T-cell (primary cell): Measurements from ENCODE around the gene ZBTB21. TPM values are rescaled to one million over a fixed set of nuclear protein-coding genes. Genes with fewer than 3 reads are reported as not detected.

Experiments
- ATAC-seq, 4 experiments: fragments of 200-7000 bp in 3 of 4; fragments of 150-1000 bp in 1 of 4; cut with Tn5 transposase; replicated peaks in 1 of 4; 1 replicate in 3 of 4; 2 replicates in 1 of 4; pipeline ENCODE4 v1.10.0; 2021; ENCODE audit warnings: moderate library complexity in 3 of 4, mild to moderate bottlenecking in 2 of 4, moderate number of reproducible peaks in 1 of 4
- CTCF ChIA-PET, 2 donors: fragments of 300-600 bp; sonication (Branson Sonifier 250); formaldehyde crosslinking; loops; one replicate each; lab custom pipeline; 2022; ENCODE audit warnings: antibody characterized with exemption in 2 of 2; lab: Charles Lee
- POLR2A ChIA-PET, 2 donors: fragments of 300-600 bp; sonication (Branson Sonifier 250); formaldehyde crosslinking; loops; one replicate each; lab custom pipeline; 2022; ENCODE audit warnings: antibody characterized with exemption in 2 of 2; lab: Charles Lee
- DNase-seq, 35 experiments: peaks; one replicate each; pipeline versions ENCODE4 v3.0.0 to v3.0.0-alpha.2; 2013 to 2023
- H3K27ac ChIP-seq: one replicate; pipeline ENCODE4 v1.5.1; 2013; ENCODE audit warnings: low read length
- H3K27me3 ChIP-seq, 2 experiments: replicated peaks in 1 of 2; 1 replicate in 1 of 2; 2 replicates in 1 of 2; pipeline versions ENCODE4 v1.6.1 to v1.7.0; 2013; ENCODE audit warnings: low read length in 1 of 2, mixed read lengths in 1 of 2; ENCODE audit not compliant: control insufficient read depth in 2 of 2, insufficient read depth in 2 of 2; ENCODE audit errors: extremely low read depth in 1 of 2
- H3K36me3 ChIP-seq, 2 donors: 1 replicate in 1 of 2; 2 replicates in 1 of 2; pipeline versions ENCODE4 v1.6.1 to v1.7.0; 2013; ENCODE audit warnings: low read length in 1 of 2; ENCODE audit not compliant: control insufficient read depth in 2 of 2, insufficient read depth in 1 of 2; ENCODE audit errors: extremely low read depth in 1 of 2
- H3K4me1 ChIP-seq, 2 experiments: 1 replicate in 1 of 2; 2 replicates in 1 of 2; pipeline versions ENCODE4 v1.6.1 to v1.7.0; 2013; ENCODE audit warnings: low read length in 2 of 2, mixed read lengths in 1 of 2; ENCODE audit not compliant: insufficient read depth in 2 of 2, control insufficient read depth in 1 of 2; ENCODE audit errors: extremely low read depth in 1 of 2
- H3K4me3 ChIP-seq, 2 donors: 1 replicate in 1 of 2; 2 replicates in 1 of 2; pipeline versions ENCODE4 v1.5.1 to v1.7.0; 2013; ENCODE audit warnings: mild to moderate bottlenecking in 2 of 2, low read length in 1 of 2, moderate library complexity in 1 of 2; ENCODE audit not compliant: control insufficient read depth in 1 of 2; ENCODE audit errors: extremely low read depth in 1 of 2
- H3K9me3 ChIP-seq: 2 replicates; pipeline ENCODE4 v1.7.0; 2013
- H3K27ac Mint-ChIP-seq, 2 donors: one replicate each; pipeline ENCODE4 v1.8.0; 2020 to 2021; ENCODE audit warnings: mild to moderate bottlenecking in 2 of 2, mixed read lengths in 2 of 2
- H3K27me3 Mint-ChIP-seq, 2 donors: one replicate each; pipeline ENCODE4 v1.8.0; 2021 to 2022; ENCODE audit warnings: mixed read lengths in 2 of 2
- H3K36me3 Mint-ChIP-seq: one replicate; pipeline ENCODE4 v1.8.0; 2021; ENCODE audit warnings: mixed read lengths
- H3K4me1 Mint-ChIP-seq, 3 donors: one replicate each; pipeline ENCODE4 v1.8.0; 2020 to 2022; ENCODE audit warnings: mixed read lengths in 3 of 3, mild to moderate bottlenecking in 1 of 3
- H3K4me3 Mint-ChIP-seq, 3 donors: one replicate each; pipeline ENCODE4 v1.8.0; 2020 to 2022; ENCODE audit warnings: mild to moderate bottlenecking in 3 of 3, mixed read lengths in 3 of 3, moderate library complexity in 3 of 3
- H3K9me3 Mint-ChIP-seq, 3 donors: one replicate each; pipeline ENCODE4 v1.8.0; 2020 to 2022; ENCODE audit warnings: mixed read lengths in 3 of 3
- WGBS: methylation state at CpG from one replicate; pipeline ENCODE4 v1.1.5; 2013; ENCODE audit warnings: missing lambda C conversion rate; ENCODE audit not compliant: insufficient coverage; 5-methylcytosine and 5-hydroxymethylcytosine counted together
- total RNA-seq, 35 experiments: library from RNA in 6 of 35; stranded (reverse) in 6 of 35; fragments of 120-200 nt in 1 of 35; gene quantifications; one replicate each; pipeline versions ENCODE4 v1.2.1 to v1.2.4 and lab custom pipeline; 2013 to 2026

Gene ZBTB21
- total RNA-seq, 5 donors from 2014 or later (not counting 1 experiment from before 2014, with no cell fraction given) = 17.6 to 119 (median 25.9) TPM

DNA sequence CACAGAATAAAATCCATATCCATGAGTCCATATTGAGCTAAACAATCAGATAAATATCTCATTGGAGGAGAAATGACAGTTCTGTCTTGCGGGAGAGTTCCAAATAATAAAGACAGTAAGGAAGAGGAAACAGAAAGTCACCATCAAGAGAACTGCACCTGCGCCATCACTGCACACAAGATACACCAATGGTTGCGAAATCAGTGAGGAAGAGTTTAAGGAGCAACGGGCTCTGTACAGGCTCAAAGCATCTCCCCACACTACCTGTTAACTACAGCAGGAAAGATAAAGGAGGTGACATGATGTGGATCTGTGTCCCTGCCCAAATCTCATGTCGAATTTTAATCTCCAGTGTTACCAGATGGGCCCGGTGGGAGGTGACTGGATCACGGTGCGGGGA is 64.2 kb downstream of the ZBTB21 start:
- H3K27ac ChIP-seq = no peak overlapping the region
- POLR2A ChIA-PET = no interaction called here
- Mint-ChIP-seq H3K9me3 (no peaks in the 10 kb centered on the region), H3K27ac (no peak overlapping the region), H3K4me1 (no peaks in the 10 kb centered on the region), H3K27me3 (no peaks in the 10 kb centered on the region), H3K4me3 (no peak overlapping the region), H3K36me3 (no peaks in the 10 kb centered on the region)
- H3K4me1 ChIP-seq = no peaks in the 10 kb centered on the region
- ATAC-seq (no peak), DNase-seq (no peak)
- WGBS = no CpG with 5 or more reads among the region's 8 CpGs
- CTCF ChIA-PET = no interaction called here
- H3K9me3 ChIP-seq = no peaks in the 10 kb centered on the region
- no peak overlapping the region for H3K4me3 ChIP-seq
- H3K36me3 ChIP-seq = no peaks in the 10 kb centered on the region
- peaks cover 0 to 2% of the 10 kb centered on the region in 2 experiments for H3K27me3 ChIP-seq

- Histone ChIP-seq H3K4me1 (no peaks in the 10 kb centered on the region), H3K9me3 (no peaks in the 10 kb centered on the region), H3K4me3 (no peak overlapping the region), H3K27ac (no peak overlapping the region), H3K36me3 (no peaks in the 10 kb centered on the region), H3K27me3 (peaks cover 0 to 6% of the 10 kb centered on the region in 2 experiments)
- no peaks in the 10 kb centered on the region for H3K36me3 Mint-ChIP-seq
- H3K4me1 Mint-ChIP-seq = no peaks in the 10 kb centered on the region
- ATAC-seq (no peak), DNase-seq (no peak)
- 83% methylated on average over 8 of the region's 10 CpGs for WGBS
- POLR2A ChIA-PET = interaction anchor here in 1 of 2 donors (0.7 kb wide), 1 partner anchor 381 kb away, joined by 17 read pairs; no protein-coding TSS in a partner anchor
- H3K4me3 Mint-ChIP-seq = no peak overlapping the region
- no peaks in the 10 kb centered on the region for H3K9me3 Mint-ChIP-seq
- CTCF ChIA-PET = no interaction called here
- no peak overlapping the region for H3K27ac Mint-ChIP-seq
- H3K27me3 Mint-ChIP-seq = no peaks in the 10 kb centered on the region
Observed at GRCh38 chr21:41943851-41944250, 66.3 kb downstream of the ZBTB21 start.

GRCh38 chr21:41942457-41942856 is 67.7 kb downstream of the ZBTB21 start:
- Mint-ChIP-seq H3K27me3 (peaks cover 3% of the 10 kb centered on the region in 2 donors), H3K27ac (no peak overlapping the region), H3K36me3 (no peaks in the 10 kb centered on the region), H3K4me1 (no peaks in the 10 kb centered on the region), H3K4me3 (no peak overlapping the region), H3K9me3 (no peaks in the 10 kb centered on the region)
- ChIA-PET CTCF (no interaction called here), POLR2A (interaction anchor here in 1 of 2 donors (0.7 kb wide), 1 partner anchor 59 kb away, joined by 3 read pairs; no protein-coding TSS in a partner anchor)
- Histone ChIP-seq H3K9me3 (no peaks in the 10 kb centered on the region), H3K36me3 (no peaks in the 10 kb centered on the region), H3K27ac (no peak overlapping the region), H3K27me3 (peaks cover 0 to 6% of the 10 kb centered on the region in 2 experiments), H3K4me3 (no peak overlapping the region), H3K4me1 (no peaks in the 10 kb centered on the region)
- DNase-seq = no peak
- no peak for ATAC-seq
- 90% methylated on average over 2 of the region's 9 CpGs for WGBS

DNA sequence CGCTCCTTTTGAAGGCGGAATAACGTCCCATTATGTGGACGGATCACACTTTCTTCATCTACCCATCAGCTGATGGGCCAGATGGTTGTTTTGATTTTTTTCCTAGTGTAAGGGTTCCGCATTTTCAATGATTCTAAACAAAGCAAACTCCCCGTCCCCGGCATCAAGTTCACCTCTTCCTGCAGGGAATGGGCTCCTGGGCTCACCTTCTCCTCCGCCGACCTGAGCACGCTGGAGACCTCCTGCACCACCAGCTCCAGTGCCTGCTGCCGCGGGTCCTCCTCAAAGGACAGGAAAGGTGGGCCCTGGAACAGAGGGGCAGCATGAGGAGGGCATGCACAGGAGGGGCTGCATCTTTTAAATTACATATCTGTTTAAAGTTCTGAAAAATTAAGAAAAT is 68.2 kb downstream of the ZBTB21 start:
- DNase-seq = no peak
- CTCF ChIA-PET = no interaction called here
- no CpG with 5 or more reads among the region's 12 CpGs for WGBS

DNA sequence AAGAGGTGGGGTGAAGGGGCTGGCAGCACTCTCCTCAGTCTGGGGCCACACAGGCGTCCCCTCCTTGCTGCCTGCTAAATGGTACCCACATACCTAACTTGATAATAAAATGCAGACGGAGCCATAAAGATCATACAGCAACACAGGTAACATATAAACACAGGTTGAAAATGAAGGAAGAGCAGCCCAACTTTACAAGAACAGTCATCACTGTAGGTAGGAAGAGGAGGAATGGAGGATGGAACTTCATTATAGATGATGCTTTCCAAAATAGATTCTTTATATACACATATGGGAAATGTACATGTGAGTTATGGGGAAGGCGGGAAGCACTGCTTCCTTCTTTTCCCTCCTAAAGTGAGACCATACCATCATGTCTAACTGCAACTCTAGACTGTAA is 69.7 kb downstream of the ZBTB21 start:
- DNase-seq (no peak), ATAC-seq (no peak)
- Mint-ChIP-seq H3K4me1 (no peaks in the 10 kb centered on the region), H3K4me3 (no peak overlapping the region), H3K27me3 (peaks cover 3 to 8% of the 10 kb centered on the region in 2 donors), H3K27ac (no peak overlapping the region), H3K9me3 (no peaks in the 10 kb centered on the region), H3K36me3 (no peaks in the 10 kb centered on the region)
- H3K27ac ChIP-seq = no peak overlapping the region
- H3K4me3 ChIP-seq = no peak overlapping the region
- no peaks in the 10 kb centered on the region for H3K36me3 ChIP-seq
- H3K9me3 ChIP-seq = no peaks in the 10 kb centered on the region
- POLR2A ChIA-PET = no interaction called here
- H3K27me3 ChIP-seq = peaks cover 0 to 8% of the 10 kb centered on the region in 2 experiments
- WGBS = no CpG with 5 or more reads among the region's 3 CpGs
- CTCF ChIA-PET = no interaction called here
- no peaks in the 10 kb centered on the region for H3K4me1 ChIP-seq

More for the DNA sequence above, 68.2 kb downstream of the ZBTB21 start:
- Mint-ChIP-seq H3K27ac (no peak overlapping the region), H3K4me1 (no peaks in the 10 kb centered on the region), H3K36me3 (no peaks in the 10 kb centered on the region), H3K4me3 (no peak overlapping the region), H3K27me3 (peaks cover 3% of the 10 kb centered on the region in 2 donors), H3K9me3 (no peaks in the 10 kb centered on the region)
- Histone ChIP-seq H3K9me3 (no peaks in the 10 kb centered on the region), H3K4me1 (no peaks in the 10 kb centered on the region), H3K27me3 (peaks cover 0 to 6% of the 10 kb centered on the region in 2 experiments), H3K36me3 (no peaks in the 10 kb centered on the region), H3K4me3 (no peak overlapping the region), H3K27ac (no peak overlapping the region)
- no peak for ATAC-seq
- POLR2A ChIA-PET = no interaction called here

- 88% methylated on average over 7 of the region's 8 CpGs for WGBS
- CTCF ChIA-PET = no interaction called here
- Mint-ChIP-seq H3K9me3 (no peaks in the 10 kb centered on the region), H3K27me3 (peaks cover 5 to 8% of the 10 kb centered on the region in 2 donors), H3K27ac (no peak overlapping the region), H3K4me1 (no peaks in the 10 kb centered on the region), H3K4me3 (no peak overlapping the region), H3K36me3 (no peaks in the 10 kb centered on the region)
- Histone ChIP-seq H3K27ac (no peak overlapping the region), H3K4me1 (no peaks in the 10 kb centered on the region), H3K27me3 (peaks cover 0 to 14% of the 10 kb centered on the region in 2 experiments), H3K4me3 (no peak overlapping the region), H3K36me3 (no peaks in the 10 kb centered on the region), H3K9me3 (no peaks in the 10 kb centered on the region)
- ATAC-seq (no peak), DNase-seq (no peak)
- POLR2A ChIA-PET = no interaction called here
Observed at GRCh38 chr21:41939391-41939790, 70.8 kb downstream of the ZBTB21 start.
